HG02885 (cell line): ENCODE data around the gene CELF1.

Experiments
- ATAC-seq: cut with Tn5 transposase; IDR thresholded peaks from one replicate; pipeline ENCODE4 v1.9.1; 2021; ENCODE audit warnings: mild to moderate bottlenecking; ENCODE audit not compliant: unreplicated experiment, poor library complexity

The CELF1 gene

DNA sequence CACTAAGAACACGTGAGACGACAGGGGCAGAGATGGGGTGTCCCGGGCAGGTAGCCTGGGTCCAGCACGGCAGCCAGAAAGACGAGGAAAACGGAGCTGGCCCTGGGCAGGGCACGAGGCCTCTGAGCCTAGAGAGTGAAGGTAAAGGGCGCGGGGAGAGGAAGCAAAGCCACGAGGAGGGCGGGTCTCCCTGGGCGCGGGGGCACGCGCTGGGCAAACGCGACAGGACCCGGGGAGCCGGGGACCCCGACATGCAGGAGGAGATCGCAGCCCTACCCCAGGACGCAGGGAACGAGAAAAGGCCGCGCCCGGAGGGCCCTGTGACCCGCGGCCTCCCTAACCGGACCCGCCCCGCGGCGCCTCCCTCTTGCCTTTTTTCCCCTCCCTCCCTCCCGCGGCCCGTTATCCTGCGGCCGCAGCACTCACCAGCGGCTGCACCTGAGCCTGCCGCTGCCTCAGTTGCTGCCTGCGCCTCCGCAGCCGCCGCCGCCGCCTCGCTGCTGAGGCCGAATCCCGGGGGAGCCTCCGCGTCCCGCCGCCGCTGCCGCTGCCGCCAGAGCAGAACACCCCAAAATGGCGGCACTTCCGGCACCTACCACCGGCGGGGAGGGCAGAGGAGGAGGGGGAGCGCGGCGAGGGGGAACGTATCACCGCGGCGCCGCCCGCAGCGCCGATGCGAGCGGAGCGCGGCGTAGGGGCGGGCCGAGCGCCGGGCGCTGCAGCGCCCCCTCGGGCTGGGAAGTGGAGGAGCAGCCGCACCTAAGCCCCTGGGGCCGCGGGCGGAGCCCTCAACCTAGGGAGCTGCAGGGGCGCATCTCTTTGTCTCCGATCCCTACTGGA, at the start of gene CELF1:
TSS of gene CELF1 (minus strand) at position 567 of the 840 bp plus-strand sequence. CDS start 53,609 bp downstream, outside the sequence.
- ATAC-seq, result peak; percentile 92

DNA sequence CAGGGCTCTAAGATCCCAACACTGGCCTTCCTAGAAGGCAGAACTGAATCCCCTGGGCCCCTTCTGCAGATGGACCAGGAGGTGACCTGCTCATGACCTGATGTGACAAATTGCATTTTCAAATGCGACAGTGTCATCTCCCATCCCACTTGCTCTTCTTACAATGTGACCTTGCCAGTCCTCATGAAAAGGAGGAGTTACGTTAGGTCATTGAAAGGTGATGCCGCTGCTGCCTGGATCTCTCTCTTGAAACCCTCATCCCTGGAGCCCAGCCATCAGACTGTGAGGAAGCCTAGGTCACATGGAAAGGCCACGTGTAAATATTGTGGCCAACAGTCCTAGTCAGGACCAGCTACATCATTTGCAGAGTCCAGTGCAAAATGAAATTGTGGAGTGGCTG, 47.0 kb upstream of the CELF1 start:
- ATAC-seq, result no peak

- ATAC-seq, result no peak
Observed at GRCh38 chr11:47595967-47596366, 43.0 kb upstream of the CELF1 start.

DNA sequence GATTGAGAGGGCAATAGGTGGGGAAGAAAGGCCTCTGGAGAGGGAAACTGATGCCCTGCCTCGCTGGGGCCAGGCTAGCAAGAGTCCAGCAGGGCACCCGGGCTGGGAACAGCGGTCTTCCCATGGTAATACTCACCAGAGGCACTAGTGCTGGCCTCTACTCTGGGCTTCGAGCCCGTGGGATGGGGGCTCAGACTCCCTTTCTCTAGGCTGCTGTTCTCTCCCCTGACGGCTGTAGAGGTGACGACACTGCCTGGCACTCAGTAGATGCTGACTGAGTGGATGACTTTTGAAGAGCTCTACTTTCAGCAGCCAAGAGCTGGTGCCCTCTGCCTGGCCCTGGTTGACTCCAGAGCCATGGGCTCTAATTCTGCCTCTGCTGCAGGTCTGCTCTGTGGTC, 42.1 kb upstream of the CELF1 start:
- ATAC-seq, result no peak

DNA sequence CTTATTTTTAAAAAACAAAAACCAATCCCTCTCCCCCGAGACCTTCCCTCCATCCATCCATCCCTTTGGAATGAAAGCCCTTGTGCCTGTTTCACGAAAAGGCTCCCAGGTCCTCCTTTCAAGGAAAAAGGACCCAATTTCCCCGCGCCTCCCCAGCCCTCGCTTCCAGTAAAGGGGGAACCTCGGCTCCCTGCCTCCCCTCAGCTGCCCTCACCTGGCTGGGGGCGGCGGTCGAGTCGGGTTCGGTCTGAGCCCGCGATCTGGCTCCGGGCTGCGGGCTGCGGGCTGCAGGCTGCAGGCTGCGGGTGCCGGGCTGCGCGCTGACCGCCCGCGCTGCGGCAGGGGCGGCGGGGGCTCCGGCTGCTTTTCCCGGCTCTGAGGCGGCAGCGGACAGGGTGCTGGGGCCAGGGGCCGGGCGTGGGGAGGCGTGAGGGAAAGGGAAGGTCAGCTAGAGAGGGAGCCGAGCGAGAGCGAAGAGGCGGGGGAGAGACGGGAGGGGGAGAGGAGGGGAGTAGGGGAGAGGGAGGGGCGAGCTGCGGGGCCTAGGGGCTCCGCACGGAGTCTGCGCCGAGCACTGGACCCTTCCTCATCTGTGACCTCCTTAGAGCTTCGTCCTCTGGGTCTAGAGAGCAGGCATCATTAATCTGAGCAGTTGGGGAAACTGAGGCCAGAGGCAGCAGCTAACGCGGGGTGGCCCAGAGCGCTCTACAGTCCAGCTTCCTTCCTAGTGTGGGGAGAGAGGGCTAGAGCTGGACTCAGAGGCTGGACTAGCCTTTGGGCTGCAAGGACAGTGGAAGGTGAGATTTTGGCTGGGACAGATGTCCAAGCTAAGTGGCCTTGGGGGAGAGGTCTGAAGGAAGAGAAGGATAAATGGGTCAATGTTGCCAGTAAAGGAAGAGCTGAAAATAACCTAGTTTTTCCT, 41.3 kb upstream of the CELF1 start, which contains the start of gene C1QTNF4:
TSS of gene C1QTNF4 (minus strand) at position 478 of the 922 bp plus-strand sequence. CDS start 3,601 bp downstream, outside the sequence.
- no peak for ATAC-seq

DNA sequence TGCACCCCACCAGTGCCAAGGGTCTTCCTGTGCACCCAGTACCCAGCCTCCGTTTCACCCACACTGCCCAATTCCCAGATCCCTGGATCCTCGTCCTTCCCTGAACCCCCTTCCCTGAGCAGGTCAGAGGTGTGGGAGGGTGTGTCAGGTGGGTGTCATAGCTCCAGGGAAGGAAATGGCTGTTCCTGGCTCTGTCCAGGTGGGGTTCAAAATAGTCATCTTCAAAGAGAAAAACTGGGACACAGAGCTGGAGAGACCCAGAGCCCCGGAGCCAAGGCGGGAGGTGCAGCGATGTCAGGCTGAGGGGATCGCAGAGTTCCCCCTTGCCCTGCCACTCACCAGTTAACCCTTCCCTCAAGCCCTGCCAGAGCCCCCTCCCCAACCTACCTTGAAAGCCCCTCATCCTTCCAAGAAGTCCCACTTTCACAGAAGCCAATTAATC, 40.6 kb upstream of the CELF1 start:
- ATAC-seq, result no peak

DNA sequence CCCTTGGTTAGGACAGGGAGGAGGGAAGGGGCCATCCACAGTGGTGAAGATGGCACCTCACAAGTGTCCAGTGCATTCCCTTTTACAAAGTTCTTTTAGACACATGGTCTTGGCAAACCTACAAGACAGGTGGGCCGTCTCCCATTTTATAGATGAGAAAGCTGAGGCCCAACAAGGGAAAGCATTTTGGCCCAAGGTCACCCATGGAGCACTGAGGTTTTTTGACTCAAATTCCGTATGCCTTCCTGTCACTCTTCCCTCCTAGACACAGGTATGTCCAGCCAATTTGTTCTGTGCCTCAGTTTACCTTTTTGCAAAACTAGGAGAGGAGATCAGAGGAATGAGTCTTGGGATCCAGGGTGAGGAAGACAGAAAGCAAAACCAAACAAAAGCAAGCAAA, 40.0 kb upstream of the CELF1 start:
- ATAC-seq, result no peak

DNA sequence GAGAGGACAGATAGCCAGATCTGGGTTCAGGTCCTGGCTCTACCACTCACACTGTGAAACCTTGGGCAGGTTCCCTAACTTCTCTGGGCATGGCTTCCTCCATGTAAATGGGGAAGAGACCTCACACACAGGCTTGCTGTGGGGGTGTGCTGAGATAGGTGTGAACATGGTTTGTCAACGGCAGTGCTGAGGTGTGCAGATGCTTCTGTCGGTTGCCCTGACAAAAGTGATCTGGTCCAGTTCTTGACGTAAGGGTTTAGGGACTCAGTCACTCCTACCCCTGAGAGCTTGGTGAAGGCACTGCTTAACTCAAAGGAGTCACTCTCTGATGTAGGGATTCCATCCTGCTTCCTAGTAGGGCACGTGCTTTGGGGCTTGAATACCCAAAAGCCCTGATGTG, 39.3 kb upstream of the CELF1 start:
- ATAC-seq, result no peak

DNA sequence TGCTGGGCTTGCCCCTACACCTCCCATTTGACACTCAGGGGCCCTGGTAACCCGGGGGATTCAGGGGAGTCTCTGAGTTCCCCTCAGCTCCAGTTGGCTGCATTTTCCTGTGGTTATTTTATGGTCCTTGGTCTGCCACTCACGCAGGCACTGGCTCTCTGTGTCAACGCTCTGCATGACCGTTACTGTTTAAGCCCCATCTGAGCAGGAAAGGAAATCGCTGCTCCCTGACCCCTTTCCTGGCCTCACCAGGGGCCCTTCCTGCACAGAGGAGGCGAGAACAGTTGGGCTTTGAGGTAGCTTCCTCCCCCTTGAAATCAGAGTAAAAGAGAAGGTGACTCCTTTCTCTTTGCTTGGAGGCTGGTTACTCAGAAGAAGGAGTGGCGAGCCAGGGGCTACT, 38.8 kb upstream of the CELF1 start:
- ATAC-seq, result no peak

- ATAC-seq, result no peak
Observed at GRCh38 chr11:47589977-47590861, 37.3 kb upstream of the CELF1 start.

GRCh38 chr11:47589584-47589976, 36.6 kb upstream of the CELF1 start:
- no peak for ATAC-seq

DNA sequence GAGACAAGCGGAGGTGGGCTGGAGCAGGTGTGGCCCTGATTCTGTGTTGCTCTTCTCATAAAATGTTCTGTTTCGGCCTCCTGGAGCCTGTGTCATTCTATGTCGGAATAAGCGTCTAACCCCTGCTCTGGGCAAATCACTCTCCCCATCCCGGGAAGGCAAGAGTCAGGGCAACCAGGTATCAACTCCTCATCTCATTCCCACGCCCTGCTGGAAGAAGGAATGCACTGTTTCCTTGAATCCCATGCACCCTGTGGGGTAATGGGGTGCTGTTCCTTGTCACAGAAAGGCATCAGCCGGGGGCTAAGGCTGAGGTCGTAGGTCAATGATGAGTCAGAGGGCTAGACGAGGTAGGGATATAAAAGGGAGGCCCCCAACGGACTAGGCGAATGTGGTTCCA, 36.2 kb upstream of the CELF1 start:
- ATAC-seq, result no peak

DNA sequence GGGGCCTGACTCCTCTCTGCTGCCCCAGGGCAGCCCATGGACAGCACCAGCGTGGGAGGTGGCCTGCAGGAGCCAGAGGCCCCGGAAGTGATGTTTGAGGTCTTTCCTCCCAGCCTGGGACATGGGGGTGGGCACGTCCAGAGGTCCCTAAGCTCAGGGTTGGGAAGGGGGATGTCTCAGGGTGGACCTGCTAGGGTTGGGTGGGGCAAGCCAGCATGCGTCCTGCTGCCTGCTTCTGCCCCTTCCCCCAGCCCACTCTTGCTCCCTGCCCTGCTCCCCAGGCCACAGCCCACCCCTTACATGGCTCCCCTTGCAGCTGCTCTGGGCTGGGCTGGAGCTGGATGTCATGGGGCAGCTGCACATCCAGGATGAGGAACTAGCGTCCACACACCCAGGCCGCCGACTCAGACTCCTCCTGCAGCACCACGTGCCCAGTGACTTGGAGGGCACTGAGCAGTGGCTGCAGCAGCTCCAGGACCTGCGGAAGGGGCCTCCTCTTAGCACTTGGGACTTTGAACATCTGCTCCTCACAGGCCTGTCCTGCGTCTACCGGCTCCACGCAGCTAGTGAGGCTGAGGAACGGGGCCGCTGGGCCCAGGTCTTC, 34.9 kb upstream of the CELF1 start:
- no peak for ATAC-seq

GRCh38 chr11:47587039-47587716, 34.2 kb upstream of the CELF1 start:
- no peak for ATAC-seq

DNA sequence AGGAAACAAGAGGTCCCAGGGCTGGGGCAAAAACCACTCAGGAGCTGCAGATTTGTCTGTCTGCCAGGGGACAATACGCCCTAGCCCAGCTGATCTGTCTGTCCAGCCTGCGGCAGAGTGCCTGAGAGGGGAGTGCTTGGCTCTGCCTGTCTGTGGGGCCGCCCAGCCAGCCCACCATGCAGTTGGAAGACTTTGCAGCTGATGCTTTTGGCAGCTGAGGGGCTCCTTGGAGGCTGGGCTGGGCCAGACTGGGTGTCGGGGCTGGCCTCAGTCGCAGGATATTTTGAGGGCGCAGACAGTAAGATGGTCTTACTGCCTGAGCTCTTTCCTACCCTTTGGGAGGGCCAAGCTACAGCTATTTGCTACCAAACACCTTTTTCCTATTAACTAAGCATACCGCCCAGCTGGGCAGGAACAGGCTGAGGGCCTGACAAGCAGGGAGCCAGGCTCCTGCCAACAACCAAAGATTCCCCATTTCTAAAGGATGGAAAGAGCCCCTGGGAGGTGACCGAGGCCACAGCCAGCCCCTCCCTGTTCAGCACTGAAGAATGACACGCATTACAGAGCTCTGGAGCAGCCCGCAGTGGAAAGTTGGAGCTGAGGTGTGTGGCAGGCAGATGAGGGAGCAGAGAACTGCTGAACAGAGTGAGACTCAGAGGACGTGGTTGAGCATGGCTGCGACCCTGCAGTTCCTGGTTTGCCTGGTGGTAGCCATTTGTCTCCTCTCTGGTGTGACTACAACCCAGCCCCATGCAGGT, 33.3 kb upstream of the CELF1 start, which contains the start of gene FAM180B:
TSS of gene FAM180B (plus strand) at position 581 of the 758 bp plus-strand sequence. CDS start at position 672, 91 bp downstream.
- ATAC-seq, result no peak

GRCh38 chr11:47583844-47584243, 30.9 kb upstream of the CELF1 start:
- ATAC-seq, result no peak

- peak; percentile 94 for ATAC-seq
Observed at GRCh38 chr11:47578524-47579494, 25.9 kb upstream of the CELF1 start, which contains the start of the genes KBTBD4 and NDUFS3. Gene KBTBD4 (minus strand): TSS chr11:47578970. CDS start chr11:47578951, 19 bp downstream. Gene NDUFS3 (plus strand): TSS chr11:47579074. CDS start chr11:47579092, 18 bp downstream.
